GM12878 (cell line): ENCODE measurements around the gene CAMKMT. TPM values are rescaled to one million over a fixed set of nuclear protein-coding genes. Genes with fewer than 3 reads are reported as not detected.

Experiments used
- BMI1 ChIP-seq: fragments of 450-650 bp; IDR thresholded peaks from 2 replicates; pipeline ENCODE4 v1.6.1; 2016; ENCODE audit warnings: mild to moderate bottlenecking, moderate library complexity, borderline replicate concordance
- EED ChIP-seq: sonication (generic); IDR thresholded peaks from 2 replicates; pipeline ENCODE4 v1.6.1; 2016; ENCODE audit warnings: antibody characterized with exemption, low read depth
- GABPA ChIP-seq: IDR thresholded peaks from 2 replicates; pipeline ENCODE4 v1.6.1; 2014; ENCODE audit warnings: antibody characterized with exemption, low read depth, mild to moderate bottlenecking, inconsistent platforms
- IRF4 ChIP-seq: IDR thresholded peaks from 2 replicates; pipeline ENCODE4 v1.6.1; 2011; ENCODE audit warnings: low read depth, low read length
- MXI1 ChIP-seq: fragments of 150-350 bp; IDR thresholded peaks from 2 replicates; pipeline ENCODE4 v1.6.1; 2011; ENCODE audit warnings: low read depth, mild to moderate bottlenecking, inconsistent platforms, low read length, improper control_type of control experiment
- NFIC ChIP-seq: IDR thresholded peaks from 2 replicates; pipeline ENCODE4 v1.6.1; 2012; ENCODE audit warnings: low read depth, mild to moderate bottlenecking, inconsistent platforms, low read length, moderate library complexity
- RBBP5 ChIP-seq: fragments of 200-600 bp; sonication (generic); conservative IDR thresholded peaks from 2 replicates; pipeline ENCODE4 v1.6.1; 2016
- RUNX3 ChIP-seq: IDR thresholded peaks from 2 replicates; pipeline ENCODE4 v1.6.1; 2012; ENCODE audit warnings: low read length, inconsistent platforms
- SIN3A ChIP-seq: IDR thresholded peaks from 2 replicates; pipeline ENCODE4 v1.6.1; 2012; ENCODE audit warnings: low read depth, low read length, improper control_type of control experiment
- SRF ChIP-seq, 2 experiments: IDR thresholded peaks; 2 replicates each; pipeline ENCODE4 v1.6.1; 2011; ENCODE audit warnings: low read depth in 2 of 2, low read length in 2 of 2, mild to moderate bottlenecking in 1 of 2, moderate library complexity in 1 of 2
- STAT3 ChIP-seq: IDR thresholded peaks from 2 replicates; pipeline ENCODE4 v1.6.1; 2011; ENCODE audit warnings: low read depth, low read length, improper control_type of control experiment
- SUZ12 ChIP-seq: fragments of 200-600 bp; sonication (generic); IDR thresholded peaks from one replicate; pipeline ENCODE4 v1.6.1; 2018; ENCODE audit warnings: antibody characterized with exemption, mild to moderate bottlenecking; ENCODE audit not compliant: unreplicated experiment
- polyA plus RNA-seq, 11 experiments: library from polyadenylated mRNA; depleted of rRNA in 4 of 11; unstranded in 6 of 11; stranded (reverse) in 5 of 11; fragments of >200 nt; fragmentation: Nextera tagmentation in 4 of 11; fragmentation: Illumina TruSeq in 1 of 11; extraction: Ambion mirVana in 4 of 11; extraction: Trizol in 1 of 11; gene quantifications; 1 replicate in 1 of 11; 2 replicates in 10 of 11; pipeline versions ENCODE4 v1.2.1 to v1.2.3, GENCODE V29; 2011 to 2016; ENCODE audit warnings: inconsistent platforms in 2 of 11, missing spikeins in 2 of 11, low read depth in 1 of 11
- total RNA-seq, 4 experiments: library from RNA; depleted of rRNA in 3 of 4; stranded (reverse); fragments of >200 nt in 3 of 4; fragmentation: Illumina TruSeq in 1 of 4; extraction: Trizol in 1 of 4; gene quantifications; 2 replicates each; pipeline versions ENCODE4 v1.2.1 to v1.2.3, GENCODE V29; 2013 to 2021
- TF ChIP-seq, protein P1 (sequence below): fragments of 450-650 bp; IDR thresholded peaks from 2 replicates; pipeline ENCODE4 v1.6.1; 2018; ENCODE audit warnings: borderline replicate concordance, mild to moderate bottlenecking; ENCODE audit not compliant: partially characterized antibody
- TF ChIP-seq, protein P2 (sequence below): fragments of 450-650 bp; IDR thresholded peaks from 2 replicates; pipeline ENCODE4 v1.6.1; 2017; ENCODE audit warnings: mild to moderate bottlenecking, moderate library complexity
- TF ChIP-seq, protein P3 (sequence below): IDR thresholded peaks from 2 replicates; pipeline ENCODE4 v1.6.1; 2012; ENCODE audit warnings: low read depth, low read length, improper control_type of control experiment
- TF ChIP-seq, protein P4 (sequence below): fragments of 150-350 bp; IDR thresholded peaks from 2 replicates; pipeline ENCODE4 v1.6.1; 2014; ENCODE audit warnings: mild to moderate bottlenecking, low read depth, low read length
- TF ChIP-seq, protein P5 (sequence below): fragments of 450-650 bp; formaldehyde crosslinking; IDR thresholded peaks from 2 replicates; pipeline ENCODE4 v1.4.0; 2022; ENCODE audit warnings: mild to moderate bottlenecking, moderate library complexity

Gene CAMKMT
- total and polyA plus RNA-seq, 10 of the 15 experiments (the other 5 are each of a cell fraction or from before 2014, with no cell fraction given): 2.7 to 16.0 (median 11.8) TPM

DNA sequence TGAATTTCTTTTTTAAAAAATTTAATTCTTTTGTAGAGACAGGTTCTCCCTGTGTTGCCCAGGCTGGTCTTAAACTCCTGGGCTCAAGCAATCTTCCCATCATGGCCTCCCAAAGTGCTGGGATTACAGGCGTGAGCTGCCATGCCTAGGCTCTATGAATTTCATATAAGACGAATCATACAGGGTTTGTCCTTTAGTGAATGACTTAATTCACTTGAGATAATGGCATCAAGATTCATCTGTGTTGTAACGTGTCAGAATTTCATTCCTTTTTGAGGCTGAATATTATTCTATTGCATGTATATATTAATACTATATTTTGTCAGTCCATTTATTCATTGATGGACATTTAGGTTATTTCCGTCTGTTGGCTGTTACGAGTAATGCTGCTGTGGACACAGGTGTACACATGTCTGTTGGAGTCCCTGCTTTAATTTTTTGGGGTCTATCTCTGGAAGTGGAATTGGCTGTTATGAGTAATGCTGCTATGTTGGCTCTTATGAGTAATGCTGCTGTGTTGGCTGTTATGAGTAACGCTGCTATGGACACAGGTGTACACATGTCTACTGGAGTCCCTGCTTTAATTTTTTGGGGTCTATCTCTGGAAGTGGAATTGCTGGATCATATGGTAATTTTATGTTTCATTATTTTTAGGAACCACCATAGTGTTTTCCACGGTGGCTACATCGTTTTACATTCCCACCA is 210.6 kb downstream of the CAMKMT start (continued):
- TF ChIP-seq, protein P1, sequence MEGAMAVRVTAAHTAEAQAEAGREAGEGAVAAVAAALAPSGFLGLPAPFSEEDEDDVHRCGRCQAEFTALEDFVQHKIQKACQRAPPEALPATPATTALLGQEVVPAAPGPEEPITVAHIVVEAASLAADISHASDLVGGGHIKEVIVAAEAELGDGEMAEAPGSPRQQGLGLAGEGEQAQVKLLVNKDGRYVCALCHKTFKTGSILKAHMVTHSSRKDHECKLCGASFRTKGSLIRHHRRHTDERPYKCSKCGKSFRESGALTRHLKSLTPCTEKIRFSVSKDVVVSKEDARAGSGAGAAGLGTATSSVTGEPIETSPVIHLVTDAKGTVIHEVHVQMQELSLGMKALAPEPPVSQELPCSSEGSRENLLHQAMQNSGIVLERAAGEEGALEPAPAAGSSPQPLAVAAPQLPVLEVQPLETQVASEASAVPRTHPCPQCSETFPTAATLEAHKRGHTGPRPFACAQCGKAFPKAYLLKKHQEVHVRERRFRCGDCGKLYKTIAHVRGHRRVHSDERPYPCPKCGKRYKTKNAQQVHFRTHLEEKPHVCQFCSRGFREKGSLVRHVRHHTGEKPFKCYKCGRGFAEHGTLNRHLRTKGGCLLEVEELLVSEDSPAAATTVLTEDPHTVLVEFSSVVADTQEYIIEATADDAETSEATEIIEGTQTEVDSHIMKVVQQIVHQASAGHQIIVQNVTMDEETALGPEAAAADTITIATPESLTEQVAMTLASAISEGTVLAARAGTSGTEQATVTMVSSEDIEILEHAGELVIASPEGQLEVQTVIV: no peak
- TF ChIP-seq, protein P2, sequence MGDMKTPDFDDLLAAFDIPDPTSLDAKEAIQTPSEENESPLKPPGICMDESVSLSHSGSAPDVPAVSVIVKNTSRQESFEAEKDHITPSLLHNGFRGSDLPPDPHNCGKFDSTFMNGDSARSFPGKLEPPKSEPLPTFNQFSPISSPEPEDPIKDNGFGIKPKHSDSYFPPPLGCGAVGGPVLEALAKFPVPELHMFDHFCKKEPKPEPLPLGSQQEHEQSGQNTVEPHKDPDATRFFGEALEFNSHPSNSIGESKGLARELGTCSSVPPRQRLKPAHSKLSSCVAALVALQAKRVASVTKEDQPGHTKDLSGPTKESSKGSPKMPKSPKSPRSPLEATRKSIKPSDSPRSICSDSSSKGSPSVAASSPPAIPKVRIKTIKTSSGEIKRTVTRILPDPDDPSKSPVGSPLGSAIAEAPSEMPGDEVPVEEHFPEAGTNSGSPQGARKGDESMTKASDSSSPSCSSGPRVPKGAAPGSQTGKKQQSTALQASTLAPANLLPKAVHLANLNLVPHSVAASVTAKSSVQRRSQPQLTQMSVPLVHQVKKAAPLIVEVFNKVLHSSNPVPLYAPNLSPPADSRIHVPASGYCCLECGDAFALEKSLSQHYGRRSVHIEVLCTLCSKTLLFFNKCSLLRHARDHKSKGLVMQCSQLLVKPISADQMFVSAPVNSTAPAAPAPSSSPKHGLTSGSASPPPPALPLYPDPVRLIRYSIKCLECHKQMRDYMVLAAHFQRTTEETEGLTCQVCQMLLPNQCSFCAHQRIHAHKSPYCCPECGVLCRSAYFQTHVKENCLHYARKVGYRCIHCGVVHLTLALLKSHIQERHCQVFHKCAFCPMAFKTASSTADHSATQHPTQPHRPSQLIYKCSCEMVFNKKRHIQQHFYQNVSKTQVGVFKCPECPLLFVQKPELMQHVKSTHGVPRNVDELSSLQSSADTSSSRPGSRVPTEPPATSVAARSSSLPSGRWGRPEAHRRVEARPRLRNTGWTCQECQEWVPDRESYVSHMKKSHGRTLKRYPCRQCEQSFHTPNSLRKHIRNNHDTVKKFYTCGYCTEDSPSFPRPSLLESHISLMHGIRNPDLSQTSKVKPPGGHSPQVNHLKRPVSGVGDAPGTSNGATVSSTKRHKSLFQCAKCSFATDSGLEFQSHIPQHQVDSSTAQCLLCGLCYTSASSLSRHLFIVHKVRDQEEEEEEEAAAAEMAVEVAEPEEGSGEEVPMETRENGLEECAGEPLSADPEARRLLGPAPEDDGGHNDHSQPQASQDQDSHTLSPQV: no peak
- TF ChIP-seq SIN3A (no peak), BMI1 (no peak), SRF (IDR thresholded peaks at IDR 0.05; ENCODE audit: low read depth in 2 of 2, low read length in 2 of 2) (peak in 1 of 2 experiments; percentile 20; a peak in 1 of 4 replicates), IRF4 (no peak; the same call in 1 of the 2 replicates), RBBP5 (no peak), STAT3 (no peak), EED (peak; percentile 94), SUZ12 (no peak), MXI1 (no peak), RUNX3 (peak; percentile 50), GABPA (0 out of 2 replicates have a peak, but pooled peaks have one; percentile 48), NFIC (peak; percentile 82; the same call in 1 of the 2 replicates)
- TF ChIP-seq, protein P3, sequence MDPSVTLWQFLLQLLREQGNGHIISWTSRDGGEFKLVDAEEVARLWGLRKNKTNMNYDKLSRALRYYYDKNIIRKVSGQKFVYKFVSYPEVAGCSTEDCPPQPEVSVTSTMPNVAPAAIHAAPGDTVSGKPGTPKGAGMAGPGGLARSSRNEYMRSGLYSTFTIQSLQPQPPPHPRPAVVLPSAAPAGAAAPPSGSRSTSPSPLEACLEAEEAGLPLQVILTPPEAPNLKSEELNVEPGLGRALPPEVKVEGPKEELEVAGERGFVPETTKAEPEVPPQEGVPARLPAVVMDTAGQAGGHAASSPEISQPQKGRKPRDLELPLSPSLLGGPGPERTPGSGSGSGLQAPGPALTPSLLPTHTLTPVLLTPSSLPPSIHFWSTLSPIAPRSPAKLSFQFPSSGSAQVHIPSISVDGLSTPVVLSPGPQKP: no peak
- TF ChIP-seq, protein P4, sequence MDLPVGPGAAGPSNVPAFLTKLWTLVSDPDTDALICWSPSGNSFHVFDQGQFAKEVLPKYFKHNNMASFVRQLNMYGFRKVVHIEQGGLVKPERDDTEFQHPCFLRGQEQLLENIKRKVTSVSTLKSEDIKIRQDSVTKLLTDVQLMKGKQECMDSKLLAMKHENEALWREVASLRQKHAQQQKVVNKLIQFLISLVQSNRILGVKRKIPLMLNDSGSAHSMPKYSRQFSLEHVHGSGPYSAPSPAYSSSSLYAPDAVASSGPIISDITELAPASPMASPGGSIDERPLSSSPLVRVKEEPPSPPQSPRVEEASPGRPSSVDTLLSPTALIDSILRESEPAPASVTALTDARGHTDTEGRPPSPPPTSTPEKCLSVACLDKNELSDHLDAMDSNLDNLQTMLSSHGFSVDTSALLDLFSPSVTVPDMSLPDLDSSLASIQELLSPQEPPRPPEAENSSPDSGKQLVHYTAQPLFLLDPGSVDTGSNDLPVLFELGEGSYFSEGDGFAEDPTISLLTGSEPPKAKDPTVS: no peak
- TF ChIP-seq, protein P5, sequence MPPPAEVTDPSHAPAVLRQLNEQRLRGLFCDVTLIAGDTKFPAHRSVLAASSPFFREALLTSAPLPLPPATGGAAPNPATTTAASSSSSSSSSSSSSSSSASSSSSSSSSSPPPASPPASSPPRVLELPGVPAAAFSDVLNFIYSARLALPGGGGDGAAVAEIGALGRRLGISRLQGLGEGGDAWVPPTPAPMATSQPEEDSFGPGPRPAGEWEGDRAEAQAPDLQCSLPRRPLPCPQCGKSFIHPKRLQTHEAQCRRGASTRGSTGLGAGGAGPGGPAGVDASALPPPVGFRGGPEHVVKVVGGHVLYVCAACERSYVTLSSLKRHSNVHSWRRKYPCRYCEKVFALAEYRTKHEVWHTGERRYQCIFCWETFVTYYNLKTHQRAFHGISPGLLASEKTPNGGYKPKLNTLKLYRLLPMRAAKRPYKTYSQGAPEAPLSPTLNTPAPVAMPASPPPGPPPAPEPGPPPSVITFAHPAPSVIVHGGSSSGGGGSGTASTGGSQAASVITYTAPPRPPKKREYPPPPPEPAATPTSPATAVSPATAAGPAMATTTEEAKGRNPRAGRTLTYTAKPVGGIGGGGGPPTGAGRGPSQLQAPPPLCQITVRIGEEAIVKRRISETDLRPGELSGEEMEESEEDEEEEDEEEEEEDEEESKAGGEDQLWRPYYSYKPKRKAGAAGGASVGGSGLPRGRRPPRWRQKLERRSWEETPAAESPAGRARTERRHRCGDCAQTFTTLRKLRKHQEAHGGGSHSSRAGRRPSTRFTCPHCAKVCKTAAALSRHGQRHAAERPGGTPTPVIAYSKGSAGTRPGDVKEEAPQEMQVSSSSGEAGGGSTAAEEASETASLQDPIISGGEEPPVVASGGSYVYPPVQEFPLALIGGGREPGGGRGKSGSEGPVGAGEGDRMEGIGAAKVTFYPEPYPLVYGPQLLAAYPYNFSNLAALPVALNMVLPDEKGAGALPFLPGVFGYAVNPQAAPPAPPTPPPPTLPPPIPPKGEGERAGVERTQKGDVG (CRISPR knock-in tag): no peak
